Loucy (cell line): ENCODE results near the gene ESF1.

Experiments used
- CTCF ChIP-seq: fragments of 200-600 bp; sonication (generic); conservative IDR thresholded peaks from 2 replicates; pipeline ENCODE4 v1.5.1; 2014; ENCODE audit warnings: mild to moderate bottlenecking, antibody characterized with exemption, low read length
- EZH2phosphoT487 ChIP-seq: fragments of 200-600 bp; IDR thresholded peaks from 2 replicates; pipeline ENCODE4 v1.6.1; 2018; ENCODE audit warnings: antibody characterized with exemption, mild to moderate bottlenecking, moderate library complexity, borderline replicate concordance

- TF ChIP-seq CTCF (no peak), EZH2phosphoT487 (no peak)
Measured at GRCh38 chr20:13793001-13793400, 8.3 kb upstream of the ESF1 start.
